GM12878 (cell line): ENCODE results near the gene BRAT1. TPM values are rescaled to one million over a fixed set of nuclear protein-coding genes. Genes with fewer than 3 reads are reported as not detected.

Source experiments
- ATAC-seq: fragments of 200-7000 bp; cut with Tn5 transposase; 3 replicates; pipeline ENCODE4 v1.9.1; 2020; ENCODE audit warnings: mild to moderate bottlenecking, moderate library complexity
- BruUV-seq: library from RNA; stranded (reverse); fragments of 400-500 nt; replicated peaks from 2 replicates; lab custom pipeline; 2021; lab: Mats Ljungman, UMichigan
- CTCF ChIA-PET: fragments of 300-600 bp; sonication (Branson Sonifier 250); formaldehyde crosslinking; extraction: SDS; loops from one replicate; lab custom pipeline; 2021; ENCODE audit warnings: inconsistent platforms; lab: Yijun Ruan, JAX
- POLR2A ChIA-PET: fragments of 350-600 bp; formaldehyde crosslinking; extraction: SDS; loops from one replicate; lab custom pipeline; 2021; ENCODE audit warnings: inconsistent platforms; lab: Charles Lee
- RAD21 ChIA-PET: fragments of 300-600 bp; sonication (Branson Sonifier 250); formaldehyde crosslinking; loops from one replicate; lab custom pipeline; 2023; ENCODE audit warnings: antibody characterized with exemption; ENCODE audit not compliant: unreplicated experiment; lab: Charles Lee
- SMC1A ChIA-PET: fragments of 300-600 bp; sonication (Branson Sonifier 250); formaldehyde crosslinking; loops from one replicate; lab custom pipeline; 2023; ENCODE audit not compliant: unreplicated experiment, uncharacterized antibody; lab: Charles Lee
- DNase-seq: peaks from one replicate; pipeline ENCODE4 v3.0.0-alpha.2; 2011; ENCODE audit warnings: low read depth, low spot score
- FAIRE-seq: peaks from 3 replicates; lab custom pipeline; 2011; peaks lifted over from hg19 to GRCh38; lab: Jason Lieb, UNC
- H2AFZ ChIP-seq: 2 replicates; pipeline ENCODE4 v1.6.0; 2011; ENCODE audit warnings: low read depth, low read length, control low read depth; ENCODE audit not compliant: control insufficient read depth
- H3K27ac ChIP-seq: 2 replicates; pipeline ENCODE4 v1.5.1; 2011; ENCODE audit warnings: control low read depth; ENCODE audit not compliant: control insufficient read depth, insufficient read depth
- H3K27me3 ChIP-seq, 2 experiments: replicated peaks in 1 of 2; 2 replicates each; pipeline versions ENCODE4 v1.6.0 to v1.6.1; 2011; ENCODE audit warnings: low read length in 1 of 2; ENCODE audit not compliant: control insufficient read depth in 2 of 2, insufficient read depth in 2 of 2
- H3K36me3 ChIP-seq, 2 experiments: 2 replicates each; pipeline ENCODE4 v1.5.1; 2011; ENCODE audit warnings: low read length in 1 of 2; ENCODE audit not compliant: control insufficient read depth in 2 of 2, insufficient read depth in 2 of 2
- H3K4me1 ChIP-seq: 2 replicates; pipeline ENCODE4 v1.6.1; 2011; ENCODE audit warnings: mild to moderate bottlenecking, low read length, moderate library complexity, mixed read lengths; ENCODE audit not compliant: control insufficient read depth, insufficient read depth
- H3K4me2 ChIP-seq: 2 replicates; pipeline ENCODE4 v1.6.0; 2011; ENCODE audit warnings: control low read depth; ENCODE audit not compliant: control insufficient read depth, insufficient read depth
- H3K4me3 ChIP-seq: fragments of 200-600 bp; sonication (generic); 2 replicates; pipeline ENCODE4 v1.5.1; 2016
- H3K79me2 ChIP-seq: 2 replicates; pipeline ENCODE4 v1.6.0; 2011; ENCODE audit warnings: low read length; ENCODE audit not compliant: control insufficient read depth, insufficient read depth
- H3K9ac ChIP-seq: 2 replicates; pipeline ENCODE4 v1.8.0; 2011; ENCODE audit warnings: low read length, control low read depth, mixed read lengths; ENCODE audit not compliant: control insufficient read depth, insufficient read depth
- H3K9me3 ChIP-seq: replicated peaks from 3 replicates; pipeline ENCODE4 v1.5.1; 2011; ENCODE audit warnings: mild to moderate bottlenecking, low read length; ENCODE audit not compliant: control insufficient read depth, insufficient read depth
- H4K20me1 ChIP-seq: 2 replicates; pipeline ENCODE4 v1.6.0; 2011; ENCODE audit not compliant: control insufficient read depth, insufficient read depth
- BACH1 ChIP-seq: fragments of 450-650 bp; IDR thresholded peaks from 2 replicates; pipeline ENCODE4 v1.6.1; 2017; ENCODE audit warnings: mild to moderate bottlenecking, borderline replicate concordance
- BMI1 ChIP-seq: fragments of 450-650 bp; IDR thresholded peaks from 2 replicates; pipeline ENCODE4 v1.6.1; 2016; ENCODE audit warnings: mild to moderate bottlenecking, moderate library complexity, borderline replicate concordance
- CBX5 ChIP-seq: sonication (generic); IDR thresholded peaks from 2 replicates; pipeline ENCODE4 v1.6.1; 2016; ENCODE audit warnings: low read depth, moderate library complexity, mild to moderate bottlenecking, inconsistent platforms
- CHD4 ChIP-seq: fragments of 200-600 bp; sonication (generic); IDR thresholded peaks from 2 replicates; pipeline ENCODE4 v1.6.1; 2016; ENCODE audit warnings: mild to moderate bottlenecking
- ESRRA ChIP-seq: IDR thresholded peaks from 2 replicates; pipeline ENCODE4 v1.6.1; 2012; ENCODE audit warnings: mild to moderate bottlenecking, low read length, improper control_type of control experiment
- FOXK2 ChIP-seq: fragments of 450-650 bp; IDR thresholded peaks from 2 replicates; pipeline ENCODE4 v1.6.1; 2017; ENCODE audit warnings: mild to moderate bottlenecking, moderate library complexity
- FOXM1 ChIP-seq: IDR thresholded peaks from 2 replicates; pipeline ENCODE4 v1.6.1; 2012; ENCODE audit warnings: low read depth, mild to moderate bottlenecking, inconsistent platforms, low read length, moderate library complexity
- PAX8 ChIP-seq: fragments of 450-650 bp; IDR thresholded peaks from 2 replicates; pipeline ENCODE4 v1.6.1; 2017; ENCODE audit warnings: mild to moderate bottlenecking, moderate library complexity
- POU2F2 ChIP-seq: IDR thresholded peaks from 3 replicates; pipeline ENCODE4 v1.6.1; 2011; ENCODE audit warnings: low read depth, mild to moderate bottlenecking, low read length, borderline replicate concordance
- RB1 ChIP-seq: fragments of 450-650 bp; formaldehyde crosslinking; IDR thresholded peaks from 2 replicates; pipeline ENCODE4 v1.6.1; 2017; ENCODE audit warnings: mild to moderate bottlenecking, borderline replicate concordance
- RELA ChIP-seq: fragments of 450-650 bp; IDR thresholded peaks from 2 replicates; pipeline ENCODE4 v1.8.0; 2014; ENCODE audit warnings: borderline replicate concordance; ENCODE audit not compliant: partially characterized antibody
- SMC3 ChIP-seq: IDR thresholded peaks from 2 replicates; pipeline ENCODE4 v1.6.1; 2011; ENCODE audit warnings: low read length, improper control_type of control experiment, borderline replicate concordance
- YY1 ChIP-seq: IDR thresholded peaks from 2 replicates; pipeline ENCODE4 v1.6.1; 2011; ENCODE audit warnings: low read depth, mild to moderate bottlenecking, low read length
- ZNF622 ChIP-seq: fragments of 450-650 bp; IDR thresholded peaks from 2 replicates; pipeline ENCODE4 v1.6.1; 2017; ENCODE audit warnings: mild to moderate bottlenecking, inconsistent platforms
- WGBS: methylation state at CpG from one replicate; pipeline ENCODE4 v1.1.6; 2016; ENCODE audit warnings: low lambda C conversion rate; ENCODE audit not compliant: insufficient replicate concordance, insufficient coverage; ENCODE audit errors: missing lambda C conversion rate; 5-methylcytosine and 5-hydroxymethylcytosine counted together
- in situ Hi-C: fragments of 300-500 bp; cut with MboI; formaldehyde crosslinking; loops from 9 replicates; pipeline ENCODE4 v1.14.3; 2018; ENCODE audit warnings: mixed read lengths
- intact Hi-C: fragments of 100-400 bp; cut with micrococcal nuclease; formaldehyde crosslinking; loops from one replicate; pipeline ENCODE4 v1.14.2; 2022; ENCODE audit not compliant: unreplicated experiment
- polyA plus RNA-seq, 11 experiments: library from polyadenylated mRNA; depleted of rRNA in 4 of 11; unstranded in 6 of 11; stranded (reverse) in 5 of 11; fragments of >200 nt; fragmentation: Nextera tagmentation in 4 of 11; fragmentation: Illumina TruSeq in 1 of 11; extraction: Ambion mirVana in 4 of 11; extraction: Trizol in 1 of 11; gene quantifications; 1 replicate in 1 of 11; 2 replicates in 10 of 11; pipeline versions ENCODE4 v1.2.1 to v1.2.3, GENCODE V29; 2011 to 2016; ENCODE audit warnings: inconsistent platforms in 2 of 11, missing spikeins in 2 of 11, low read depth in 1 of 11
- total RNA-seq, 4 experiments: library from RNA; depleted of rRNA in 3 of 4; stranded (reverse); fragments of >200 nt in 3 of 4; fragmentation: Illumina TruSeq in 1 of 4; extraction: Trizol in 1 of 4; gene quantifications; 2 replicates each; pipeline versions ENCODE4 v1.2.1 to v1.2.3, GENCODE V29; 2013 to 2021
- TF ChIP-seq, protein P1 (sequence below), 3 experiments: IDR thresholded peaks in 2 of 3; conservative IDR thresholded peaks in 1 of 3; 2 replicates each; pipeline ENCODE4 v1.5.1; 2011; ENCODE audit warnings: low read depth in 3 of 3, low read length in 3 of 3, mild to moderate bottlenecking in 3 of 3, control low read depth in 2 of 3, moderate library complexity in 2 of 3, inconsistent platforms in 1 of 3, mixed read lengths in 1 of 3; ENCODE audit not compliant: control insufficient read depth in 2 of 3, insufficient read depth in 1 of 3; ENCODE audit errors: extremely low read depth in 1 of 3
- TF ChIP-seq, protein P2 (sequence below): fragments of 450-650 bp; IDR thresholded peaks from 2 replicates; pipeline ENCODE4 v1.6.1; 2017; ENCODE audit warnings: mild to moderate bottlenecking, moderate library complexity
- TF ChIP-seq, protein P3 (sequence below): fragments of 450-650 bp; IDR thresholded peaks from 2 replicates; pipeline ENCODE4 v1.6.1; 2017; ENCODE audit warnings: borderline replicate concordance

Gene BRAT1
- total and polyA plus RNA-seq, 10 of the 15 experiments (the other 5 are each of a cell fraction or from before 2014, with no cell fraction given), result 0.13 to 53.3 (median 16.0) TPM

DNA sequence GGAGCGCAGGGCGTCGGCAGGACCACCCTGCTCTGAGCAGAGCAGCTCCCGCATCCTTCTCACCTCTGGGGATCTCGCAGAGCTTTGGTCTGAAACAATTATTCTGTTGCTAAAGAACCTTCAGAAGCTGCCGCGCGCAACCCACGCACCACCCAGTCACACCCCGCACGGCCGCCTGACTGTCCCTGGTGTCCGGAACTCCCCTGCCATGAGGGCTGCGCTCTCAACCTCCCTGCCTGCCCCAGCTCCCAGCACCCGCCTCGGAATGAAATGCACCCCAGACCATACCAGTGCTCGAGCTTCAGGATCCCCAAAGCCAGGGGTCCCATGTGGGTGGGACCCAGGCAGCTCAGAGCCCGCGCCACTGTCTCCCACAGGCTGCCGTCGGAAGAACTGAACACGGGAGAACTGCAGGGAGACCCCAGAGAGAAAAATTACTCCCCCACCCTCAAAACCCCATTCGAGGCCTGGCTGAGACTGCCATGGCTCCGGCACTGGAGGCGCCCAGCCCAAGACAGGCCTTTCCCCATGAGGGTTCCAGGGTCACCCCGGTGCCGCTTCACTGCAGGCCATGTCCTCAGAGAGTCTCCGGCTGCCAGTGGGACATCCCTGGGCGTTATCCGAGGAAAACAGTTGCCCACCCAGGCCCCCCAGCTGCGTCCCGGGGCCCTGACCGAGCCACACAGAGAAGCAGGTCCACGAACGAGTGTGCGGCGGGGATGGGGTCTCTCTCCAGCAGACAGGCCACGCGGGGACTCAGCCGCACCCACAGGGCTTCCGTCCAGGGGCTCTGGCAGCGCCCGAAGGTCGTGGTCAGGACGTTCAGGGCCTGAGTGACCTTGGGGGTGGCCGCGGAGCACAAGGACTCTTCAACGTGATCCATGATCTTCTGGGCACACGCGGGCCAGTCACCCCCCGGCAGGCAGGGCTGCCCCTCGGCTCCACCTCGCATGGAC is 12.1 kb downstream of the BRAT1 start:
- intact Hi-C loops, result no loop called here
- no peak overlapping the region for H3K4me2 ChIP-seq
- H3K9ac ChIP-seq, result no peak overlapping the region
- SMC1A ChIA-PET, result no interaction called here
- H3K4me3 ChIP-seq, result no peak overlapping the region
- no peaks in the 10 kb centered on the region for H3K4me1 ChIP-seq
- FAIRE-seq (no peak), ATAC-seq (no peak), DNase-seq (no peak)
- H3K36me3 ChIP-seq, result peaks cover 4 to 34% of the 10 kb centered on the region in 2 experiments
- no TSS peak for BruUV-seq
- H2AFZ ChIP-seq, result no peak overlapping the region
- no peaks in the 10 kb centered on the region for H3K27me3 ChIP-seq
- TF ChIP-seq ESRRA, result no peak
- no peak for TF ChIP-seq YY1
- TF ChIP-seq POU2F2, result no peak
- TF ChIP-seq BMI1, result no peak
- TF ChIP-seq, protein P1, sequence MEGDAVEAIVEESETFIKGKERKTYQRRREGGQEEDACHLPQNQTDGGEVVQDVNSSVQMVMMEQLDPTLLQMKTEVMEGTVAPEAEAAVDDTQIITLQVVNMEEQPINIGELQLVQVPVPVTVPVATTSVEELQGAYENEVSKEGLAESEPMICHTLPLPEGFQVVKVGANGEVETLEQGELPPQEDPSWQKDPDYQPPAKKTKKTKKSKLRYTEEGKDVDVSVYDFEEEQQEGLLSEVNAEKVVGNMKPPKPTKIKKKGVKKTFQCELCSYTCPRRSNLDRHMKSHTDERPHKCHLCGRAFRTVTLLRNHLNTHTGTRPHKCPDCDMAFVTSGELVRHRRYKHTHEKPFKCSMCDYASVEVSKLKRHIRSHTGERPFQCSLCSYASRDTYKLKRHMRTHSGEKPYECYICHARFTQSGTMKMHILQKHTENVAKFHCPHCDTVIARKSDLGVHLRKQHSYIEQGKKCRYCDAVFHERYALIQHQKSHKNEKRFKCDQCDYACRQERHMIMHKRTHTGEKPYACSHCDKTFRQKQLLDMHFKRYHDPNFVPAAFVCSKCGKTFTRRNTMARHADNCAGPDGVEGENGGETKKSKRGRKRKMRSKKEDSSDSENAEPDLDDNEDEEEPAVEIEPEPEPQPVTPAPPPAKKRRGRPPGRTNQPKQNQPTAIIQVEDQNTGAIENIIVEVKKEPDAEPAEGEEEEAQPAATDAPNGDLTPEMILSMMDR (IDR thresholded peaks at IDR 0.05 in 2 of 3, conservative IDR thresholded peaks at IDR 0.05 in 1 of 3; ENCODE audit: control insufficient read depth in 2 of 3, extremely low read depth in 1 of 3, insufficient read depth in 1 of 3, low read depth in 3 of 3, low read length in 3 of 3), result no peak
- no peak for TF ChIP-seq SMC3
- TF ChIP-seq, protein P2, sequence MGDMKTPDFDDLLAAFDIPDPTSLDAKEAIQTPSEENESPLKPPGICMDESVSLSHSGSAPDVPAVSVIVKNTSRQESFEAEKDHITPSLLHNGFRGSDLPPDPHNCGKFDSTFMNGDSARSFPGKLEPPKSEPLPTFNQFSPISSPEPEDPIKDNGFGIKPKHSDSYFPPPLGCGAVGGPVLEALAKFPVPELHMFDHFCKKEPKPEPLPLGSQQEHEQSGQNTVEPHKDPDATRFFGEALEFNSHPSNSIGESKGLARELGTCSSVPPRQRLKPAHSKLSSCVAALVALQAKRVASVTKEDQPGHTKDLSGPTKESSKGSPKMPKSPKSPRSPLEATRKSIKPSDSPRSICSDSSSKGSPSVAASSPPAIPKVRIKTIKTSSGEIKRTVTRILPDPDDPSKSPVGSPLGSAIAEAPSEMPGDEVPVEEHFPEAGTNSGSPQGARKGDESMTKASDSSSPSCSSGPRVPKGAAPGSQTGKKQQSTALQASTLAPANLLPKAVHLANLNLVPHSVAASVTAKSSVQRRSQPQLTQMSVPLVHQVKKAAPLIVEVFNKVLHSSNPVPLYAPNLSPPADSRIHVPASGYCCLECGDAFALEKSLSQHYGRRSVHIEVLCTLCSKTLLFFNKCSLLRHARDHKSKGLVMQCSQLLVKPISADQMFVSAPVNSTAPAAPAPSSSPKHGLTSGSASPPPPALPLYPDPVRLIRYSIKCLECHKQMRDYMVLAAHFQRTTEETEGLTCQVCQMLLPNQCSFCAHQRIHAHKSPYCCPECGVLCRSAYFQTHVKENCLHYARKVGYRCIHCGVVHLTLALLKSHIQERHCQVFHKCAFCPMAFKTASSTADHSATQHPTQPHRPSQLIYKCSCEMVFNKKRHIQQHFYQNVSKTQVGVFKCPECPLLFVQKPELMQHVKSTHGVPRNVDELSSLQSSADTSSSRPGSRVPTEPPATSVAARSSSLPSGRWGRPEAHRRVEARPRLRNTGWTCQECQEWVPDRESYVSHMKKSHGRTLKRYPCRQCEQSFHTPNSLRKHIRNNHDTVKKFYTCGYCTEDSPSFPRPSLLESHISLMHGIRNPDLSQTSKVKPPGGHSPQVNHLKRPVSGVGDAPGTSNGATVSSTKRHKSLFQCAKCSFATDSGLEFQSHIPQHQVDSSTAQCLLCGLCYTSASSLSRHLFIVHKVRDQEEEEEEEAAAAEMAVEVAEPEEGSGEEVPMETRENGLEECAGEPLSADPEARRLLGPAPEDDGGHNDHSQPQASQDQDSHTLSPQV, result no peak
- TF ChIP-seq FOXK2, result no peak
- TF ChIP-seq ZNF622, result no peak
- no peak for TF ChIP-seq PAX8
- TF ChIP-seq FOXM1, result no peak
- TF ChIP-seq BACH1, result no peak
- no peak for TF ChIP-seq RB1
- no peak for TF ChIP-seq RELA
- no peak for TF ChIP-seq CHD4
- no peak for TF ChIP-seq CBX5
- TF ChIP-seq, protein P3, sequence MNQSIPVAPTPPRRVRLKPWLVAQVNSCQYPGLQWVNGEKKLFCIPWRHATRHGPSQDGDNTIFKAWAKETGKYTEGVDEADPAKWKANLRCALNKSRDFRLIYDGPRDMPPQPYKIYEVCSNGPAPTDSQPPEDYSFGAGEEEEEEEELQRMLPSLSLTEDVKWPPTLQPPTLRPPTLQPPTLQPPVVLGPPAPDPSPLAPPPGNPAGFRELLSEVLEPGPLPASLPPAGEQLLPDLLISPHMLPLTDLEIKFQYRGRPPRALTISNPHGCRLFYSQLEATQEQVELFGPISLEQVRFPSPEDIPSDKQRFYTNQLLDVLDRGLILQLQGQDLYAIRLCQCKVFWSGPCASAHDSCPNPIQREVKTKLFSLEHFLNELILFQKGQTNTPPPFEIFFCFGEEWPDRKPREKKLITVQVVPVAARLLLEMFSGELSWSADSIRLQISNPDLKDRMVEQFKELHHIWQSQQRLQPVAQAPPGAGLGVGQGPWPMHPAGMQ, result no peak
- TF ChIP-seq, all 136 proteins: peak for 0
- Histone ChIP-seq H3K79me2 (no peaks in the 10 kb centered on the region), H3K9me3 (no peaks in the 10 kb centered on the region), H4K20me1 (no peaks in the 10 kb centered on the region), H3K27ac (no peak overlapping the region)
- POLR2A ChIA-PET, result interaction anchor here (0.6 kb wide), 1 partner anchor 69 kb away, joined by 3 read pairs; no protein-coding TSS in a partner anchor
- CTCF ChIA-PET, result interaction anchor here (0.6 kb wide), 1 partner anchor 91 kb away, joined by 4 read pairs; no protein-coding TSS in a partner anchor
- RAD21 ChIA-PET, result interaction anchor here (0.7 kb wide), 1 partner anchor 10 kb away, joined by 3 read pairs; no protein-coding TSS in a partner anchor
- in situ Hi-C loops, result no loop called here
- WGBS, result 97% methylated on average over 47 of the region's 53 CpGs
